Activated CD4-positive, alpha-beta T cell treated with anti-CD3 and anti-CD28 coated beads, Interleukin-2, amount 50 U/mL, for 24 hours (primary cell): ENCODE results near the gene CTTNBP2.

Experiments used
- DNase-seq, 2 donors: peaks; one replicate each; pipeline ENCODE4 v3.0.0-alpha.2; 2020; ENCODE audit warnings: low read depth in 1 of 2, low spot score in 1 of 2

The CTTNBP2 gene, protein sequence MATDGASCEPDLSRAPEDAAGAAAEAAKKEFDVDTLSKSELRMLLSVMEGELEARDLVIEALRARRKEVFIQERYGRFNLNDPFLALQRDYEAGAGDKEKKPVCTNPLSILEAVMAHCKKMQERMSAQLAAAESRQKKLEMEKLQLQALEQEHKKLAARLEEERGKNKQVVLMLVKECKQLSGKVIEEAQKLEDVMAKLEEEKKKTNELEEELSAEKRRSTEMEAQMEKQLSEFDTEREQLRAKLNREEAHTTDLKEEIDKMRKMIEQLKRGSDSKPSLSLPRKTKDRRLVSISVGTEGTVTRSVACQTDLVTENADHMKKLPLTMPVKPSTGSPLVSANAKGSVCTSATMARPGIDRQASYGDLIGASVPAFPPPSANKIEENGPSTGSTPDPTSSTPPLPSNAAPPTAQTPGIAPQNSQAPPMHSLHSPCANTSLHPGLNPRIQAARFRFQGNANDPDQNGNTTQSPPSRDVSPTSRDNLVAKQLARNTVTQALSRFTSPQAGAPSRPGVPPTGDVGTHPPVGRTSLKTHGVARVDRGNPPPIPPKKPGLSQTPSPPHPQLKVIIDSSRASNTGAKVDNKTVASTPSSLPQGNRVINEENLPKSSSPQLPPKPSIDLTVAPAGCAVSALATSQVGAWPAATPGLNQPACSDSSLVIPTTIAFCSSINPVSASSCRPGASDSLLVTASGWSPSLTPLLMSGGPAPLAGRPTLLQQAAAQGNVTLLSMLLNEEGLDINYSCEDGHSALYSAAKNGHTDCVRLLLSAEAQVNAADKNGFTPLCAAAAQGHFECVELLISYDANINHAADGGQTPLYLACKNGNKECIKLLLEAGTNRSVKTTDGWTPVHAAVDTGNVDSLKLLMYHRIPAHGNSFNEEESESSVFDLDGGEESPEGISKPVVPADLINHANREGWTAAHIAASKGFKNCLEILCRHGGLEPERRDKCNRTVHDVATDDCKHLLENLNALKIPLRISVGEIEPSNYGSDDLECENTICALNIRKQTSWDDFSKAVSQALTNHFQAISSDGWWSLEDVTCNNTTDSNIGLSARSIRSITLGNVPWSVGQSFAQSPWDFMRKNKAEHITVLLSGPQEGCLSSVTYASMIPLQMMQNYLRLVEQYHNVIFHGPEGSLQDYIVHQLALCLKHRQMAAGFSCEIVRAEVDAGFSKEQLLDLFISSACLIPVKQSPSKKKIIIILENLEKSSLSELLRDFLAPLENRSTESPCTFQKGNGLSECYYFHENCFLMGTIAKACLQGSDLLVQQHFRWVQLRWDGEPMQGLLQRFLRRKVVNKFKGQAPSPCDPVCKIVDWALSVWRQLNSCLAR (N-terminal part only)

GRCh38 chr7:117873310-117874190 lies at the start of gene CTTNBP2:
Gene CTTNBP2 (minus strand): TSS chr7:117873441. CDS start chr7:117873415, 26 bp downstream.
- no peak for DNase-seq

DNA sequence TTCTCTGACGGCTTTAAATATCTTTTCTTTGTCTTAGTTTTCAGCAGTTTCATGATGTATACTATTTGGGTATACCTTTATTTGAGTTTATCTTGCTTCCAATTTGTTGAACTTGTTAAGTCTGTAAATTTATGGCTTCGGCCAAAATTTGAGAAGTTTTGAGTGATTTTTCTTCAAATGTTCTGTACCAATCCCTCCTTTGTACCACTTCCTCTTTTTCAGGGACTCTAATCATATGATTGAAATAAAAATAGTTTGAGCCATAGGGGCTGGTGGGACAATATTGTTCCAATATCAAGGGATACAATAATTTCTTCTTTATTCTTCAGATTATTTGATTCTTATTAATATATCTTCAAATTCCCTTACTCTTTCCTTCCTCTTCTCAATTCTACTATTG lies 43.1 kb upstream of the CTTNBP2 start:
- no peak for DNase-seq

DNA sequence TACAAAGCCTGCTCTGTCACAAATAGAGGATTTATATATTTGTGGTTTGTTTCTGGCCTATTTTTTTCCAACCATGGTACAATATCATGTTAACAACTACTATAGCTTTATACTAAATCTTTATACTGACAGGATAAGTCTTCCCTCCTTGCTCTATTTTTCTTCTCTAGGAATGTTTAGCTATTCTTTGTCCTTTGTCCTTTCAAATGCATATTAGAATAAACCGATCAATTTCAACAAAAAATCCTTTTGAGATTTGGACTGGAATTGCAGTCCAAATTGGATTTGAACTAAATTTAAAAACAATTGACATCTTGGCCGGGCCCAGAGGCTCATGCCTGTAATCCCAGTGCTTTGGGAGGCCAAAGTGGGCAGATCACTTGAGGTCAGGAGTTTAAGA lies 39.2 kb upstream of the CTTNBP2 start:
- DNase-seq: no peak

GRCh38 chr7:117908031-117908795 lies 35.0 kb upstream of the CTTNBP2 start:
- no peak for DNase-seq

- no peak for DNase-seq
Observed at GRCh38 chr7:117907049-117907640, 33.9 kb upstream of the CTTNBP2 start.

GRCh38 chr7:117902314-117902889 lies 29.2 kb upstream of the CTTNBP2 start:
- DNase-seq: no peak

DNA sequence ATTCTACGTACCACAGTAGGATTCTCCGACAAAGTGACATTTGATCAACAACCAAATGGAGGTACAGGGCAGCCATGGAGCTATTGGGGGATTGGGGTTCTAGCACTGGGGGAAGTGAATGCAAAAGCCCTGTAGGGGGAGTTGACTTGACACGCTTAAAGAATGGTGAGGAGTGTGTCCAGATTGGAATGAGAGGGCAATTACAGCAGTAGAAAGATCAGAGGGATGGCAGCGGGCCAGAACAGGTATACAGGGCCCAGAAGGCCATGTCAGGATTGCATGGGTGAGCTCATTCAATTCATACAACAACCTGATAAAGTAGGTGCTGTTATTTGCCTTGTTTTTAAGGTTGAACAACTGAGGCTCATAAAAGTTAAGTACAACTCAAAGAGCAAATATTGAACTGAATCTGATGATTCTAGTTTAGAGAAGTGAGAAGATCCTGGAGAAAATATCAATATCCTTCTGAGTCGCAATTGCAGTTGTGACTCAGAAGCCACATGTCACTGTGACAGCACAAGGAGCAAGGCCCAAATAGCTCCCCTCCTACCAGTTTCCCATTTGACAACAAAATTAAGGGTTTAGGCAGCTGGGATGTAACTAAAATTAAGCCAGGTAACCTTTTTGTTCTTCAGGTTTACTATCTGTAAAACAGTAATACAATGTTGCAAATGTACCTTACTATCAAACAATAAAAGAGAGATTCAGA lies 28.0 kb upstream of the CTTNBP2 start:
- no peak for DNase-seq

DNA sequence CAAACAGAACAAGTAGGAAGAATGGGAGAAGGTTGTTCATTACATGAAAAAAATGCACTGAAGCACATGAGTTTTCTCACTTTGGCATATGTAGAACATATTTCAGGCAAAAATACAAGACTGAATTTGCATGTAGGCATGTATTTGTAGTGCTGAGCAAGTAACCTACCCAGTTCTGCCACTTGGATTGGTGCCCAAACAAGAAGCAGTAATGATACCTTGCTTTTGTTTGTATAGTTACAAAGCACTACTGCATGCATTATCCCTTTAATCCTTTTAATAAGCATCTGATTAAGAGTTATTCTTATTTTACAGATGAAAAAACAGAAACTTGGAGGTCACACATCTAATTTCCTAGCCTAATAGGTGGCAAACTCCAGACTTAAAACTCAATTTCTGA lies 23.1 kb upstream of the CTTNBP2 start:
- DNase-seq: no peak

DNA sequence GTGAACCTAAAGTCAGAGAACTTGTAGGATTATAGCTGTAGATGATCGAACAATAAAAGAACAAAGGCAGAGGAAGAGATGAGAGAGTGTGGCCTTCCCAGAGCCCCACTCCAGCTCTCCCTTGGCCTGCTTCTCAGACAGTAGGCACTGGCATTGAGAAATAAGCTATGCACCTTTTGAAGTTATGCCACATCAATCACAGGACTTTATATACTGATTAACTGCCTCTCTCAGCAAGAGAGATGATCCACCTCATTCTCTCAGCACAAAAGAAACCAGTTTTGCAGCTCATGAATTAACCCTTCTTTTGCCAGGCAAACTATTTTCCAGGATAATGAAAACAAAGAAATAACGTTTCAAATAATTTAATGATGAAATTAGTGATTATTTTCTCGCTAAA lies 22.0 kb upstream of the CTTNBP2 start:
- no peak for DNase-seq

DNA sequence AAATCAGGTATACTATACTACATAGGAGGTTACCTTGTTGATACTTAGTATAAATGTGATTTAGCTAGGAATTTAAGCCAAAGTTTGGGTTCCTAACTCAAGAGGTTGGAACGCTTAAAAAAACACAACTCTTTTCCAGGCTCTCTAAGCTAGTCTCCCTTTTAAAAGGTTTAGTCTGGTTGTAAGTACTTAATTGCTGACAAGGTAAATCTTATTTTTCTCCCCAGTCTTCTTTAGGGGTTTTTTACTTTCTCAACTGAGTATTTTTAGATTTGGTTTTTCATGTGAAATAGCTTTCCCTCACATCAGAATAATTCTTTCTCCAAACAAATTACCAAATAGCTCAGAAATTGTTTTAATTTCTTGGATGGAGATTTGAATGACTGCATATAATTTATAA lies 20.8 kb upstream of the CTTNBP2 start:
- no peak for DNase-seq

DNA sequence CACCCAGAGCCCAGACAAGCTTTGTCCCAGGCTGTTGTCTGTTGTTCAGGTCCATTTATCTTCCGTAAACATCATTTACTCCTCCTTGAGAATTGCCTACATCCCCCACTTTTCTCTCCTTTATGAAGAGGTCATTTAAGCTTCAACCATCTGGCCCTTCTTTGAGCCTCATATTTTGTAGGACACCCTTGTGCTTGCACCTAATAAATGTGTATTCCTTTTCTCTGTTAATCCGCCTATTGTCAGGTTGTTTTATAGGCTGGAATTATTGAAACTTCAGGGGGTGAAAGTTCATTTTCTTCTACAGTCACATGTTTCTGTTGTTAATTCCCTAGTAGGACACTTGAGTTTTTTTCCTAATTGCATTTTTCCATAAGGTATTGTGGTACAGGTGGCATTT lies 19.6 kb upstream of the CTTNBP2 start:
- DNase-seq: no peak

DNA sequence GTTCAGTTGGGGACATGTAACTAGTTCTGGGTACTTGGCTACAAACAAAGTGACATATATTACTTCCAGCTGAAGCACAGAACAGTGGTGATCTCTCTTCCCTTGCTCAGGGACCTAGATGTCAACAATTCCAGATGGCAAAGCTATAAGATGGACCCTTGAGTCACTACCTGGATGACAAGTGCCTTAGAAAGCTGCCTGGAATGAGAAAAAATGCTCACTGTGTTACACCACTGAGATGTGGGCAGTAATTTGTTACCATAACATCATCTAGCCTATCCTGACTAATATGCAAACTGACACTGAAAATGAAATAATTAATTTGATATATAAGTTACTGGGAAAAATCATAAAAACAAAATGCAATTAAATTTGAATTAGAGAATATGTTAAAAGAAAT lies 16.4 kb upstream of the CTTNBP2 start:
- no peak for DNase-seq

DNA sequence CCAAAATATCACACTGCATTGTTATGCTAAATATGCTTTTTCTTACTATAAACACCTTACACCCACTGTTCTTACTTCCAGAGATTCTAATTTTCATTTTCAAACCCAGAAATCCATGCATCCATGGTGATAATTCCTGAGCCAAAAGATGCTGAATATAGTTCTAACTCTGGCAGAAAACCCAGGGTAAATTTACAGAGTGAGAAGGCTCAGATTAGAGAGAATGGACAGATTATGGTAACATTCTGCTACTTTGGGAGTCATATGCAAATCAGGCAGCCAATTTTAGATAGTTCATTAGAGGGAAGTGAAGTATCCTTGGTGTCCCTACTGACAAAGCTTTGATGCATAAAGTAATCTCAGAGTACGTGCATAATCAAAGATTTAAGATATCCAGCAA lies 15.4 kb upstream of the CTTNBP2 start:
- no peak for DNase-seq

DNA sequence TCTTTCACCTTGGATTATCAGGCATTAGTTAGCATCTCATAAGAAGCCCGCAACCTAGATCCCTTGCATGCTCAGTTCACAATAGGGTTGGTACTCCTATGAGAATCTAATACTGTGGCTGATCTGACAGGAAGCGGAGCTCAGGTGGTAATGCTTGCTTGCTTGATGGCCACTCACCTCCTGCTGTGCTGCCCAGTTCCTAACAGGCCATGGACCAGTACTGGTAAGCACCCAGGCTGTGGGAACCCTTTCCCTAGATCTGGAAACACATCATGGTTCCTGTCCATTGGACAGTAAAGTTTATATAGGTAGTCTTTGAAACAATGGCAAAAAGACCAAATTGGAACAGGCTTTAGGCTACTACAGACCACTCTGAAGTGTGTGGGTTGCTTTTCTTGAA lies 9.4 kb upstream of the CTTNBP2 start:
- DNase-seq: no peak

- no peak for DNase-seq
Observed at GRCh38 chr7:117876761-117877160, 3.5 kb upstream of the CTTNBP2 start.

DNA sequence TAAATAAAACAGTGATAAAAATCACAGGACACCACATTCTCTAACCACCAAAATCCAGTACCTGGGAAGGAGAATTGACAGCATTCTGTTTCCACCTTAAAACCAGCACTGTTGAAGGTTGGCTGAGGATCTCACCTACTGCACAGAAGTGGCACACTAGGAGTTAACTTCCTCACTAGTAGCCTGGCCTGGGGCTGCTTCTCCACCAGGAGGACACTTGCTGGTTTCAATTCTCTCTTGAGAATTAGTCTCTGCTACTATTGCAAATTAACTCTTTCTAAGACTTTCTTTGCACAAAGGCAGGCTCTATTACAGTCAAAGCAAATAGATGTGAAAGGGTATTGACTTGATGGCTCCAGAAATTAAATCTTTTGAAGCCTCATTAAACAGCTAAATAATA lies 2.3 kb upstream of the CTTNBP2 start:
- no peak for DNase-seq

GRCh38 chr7:117874191-117874700 lies 1.0 kb upstream of the CTTNBP2 start:
- DNase-seq: no peak
